Measurements from ENCODE around the gene RBBP5. TPM values are rescaled to one million over a fixed set of nuclear protein-coding genes. Genes with fewer than 3 reads are reported as not detected.

Gene RBBP5
- total RNA-seq, 1 experiment from 2014 or later: 23.8 TPM

- TF ChIP-seq HMGXB4 (CRISPR knock-in tag; IDR thresholded peaks at IDR 0.05) (no peak), PREB (CRISPR knock-in tag; IDR thresholded peaks at IDR 0.05; ENCODE audit: borderline replicate concordance) (no peak), IRF1 (CRISPR knock-in tag; IDR thresholded peaks at IDR 0.05) (no peak)
Observed at GRCh38 chr1:205065666-205066065, 56.1 kb downstream of the RBBP5 start (continued).

GRCh38 chr1:205064741-205065316 lies 56.9 kb downstream of the RBBP5 start:
- H3K4me3 Mint-ChIP-seq: no peak overlapping the region

More at GRCh38 chr1:205064741-205065316, 56.9 kb downstream of the RBBP5 start:
- Mint-ChIP-seq H3K4me1 (peaks cover 9% of the 10 kb centered on the region; the same call in 1 of the 2 replicates), H3K27ac (no peak overlapping the region), H3K36me3 (no peaks in the 10 kb centered on the region), H3K9me3 (no peaks in the 10 kb centered on the region), H3K27me3 (ENCODE audit: low read depth) (no peaks in the 10 kb centered on the region)
- TF ChIP-seq FOXK1 (CRISPR knock-in tag; IDR thresholded peaks at IDR 0.05) (no peak), FOXP4 (CRISPR knock-in tag; IDR thresholded peaks at IDR 0.05) (no peak), PRDM15 (CRISPR knock-in tag; IDR thresholded peaks at IDR 0.05) (no peak), ZNF512 (CRISPR knock-in tag; IDR thresholded peaks at IDR 0.05; ENCODE audit: borderline replicate concordance) (no peak), CBFB (CRISPR knock-in tag; IDR thresholded peaks at IDR 0.05; ENCODE audit: low read depth) (no peak), ZNF138 (CRISPR knock-in tag; conservative IDR thresholded peaks at IDR 0.05) (no peak), KAT7 (CRISPR knock-in tag; IDR thresholded peaks at IDR 0.05; ENCODE audit: borderline replicate concordance) (no peak), GTF2I (CRISPR knock-in tag; conservative IDR thresholded peaks at IDR 0.05) (no peak), TEAD1 (CRISPR knock-in tag; IDR thresholded peaks at IDR 0.05) (no peak), ZNF396 (CRISPR knock-in tag; IDR thresholded peaks at IDR 0.05; ENCODE audit: borderline replicate concordance) (no peak), ZNF671 (CRISPR knock-in tag; IDR thresholded peaks at IDR 0.05) (no peak), CREB1 (CRISPR knock-in tag; IDR thresholded peaks at IDR 0.05) (no peak), USF1 (CRISPR knock-in tag; IDR thresholded peaks at IDR 0.05) (no peak)
- DNase-seq (ENCODE audit: low spot score) (no peak), ATAC-seq (no peak)
- ChIA-PET CTCF (interaction anchor here (2.1 to 4.7 kb wide), 2 partner anchors 69 to 75 kb away, joined by 57 to 648 read pairs; no protein-coding TSS in a partner anchor), POLR2A (no interaction called here)
